GM12801 (cell line): ENCODE results near the gene JAKMIP1.

Experiments used
- CTCF ChIP-seq: IDR thresholded peaks from one replicate; pipeline ENCODE4 v1.5.1; 2011; ENCODE audit warnings: control low read depth; ENCODE audit not compliant: insufficient read length; ENCODE audit errors: extremely low read depth

JAKMIP1 gene

GRCh38 chr4:6065934-6066590 is 134.3 kb downstream of the JAKMIP1 start:
- TF ChIP-seq CTCF: no peak

- TF ChIP-seq CTCF: no peak
These were observed 135.2 kb downstream of the JAKMIP1 start for GRCh38 chr4:6065166-6065565.

- TF ChIP-seq CTCF: no peak
These were observed 136.0 kb downstream of the JAKMIP1 start for GRCh38 chr4:6064383-6064782.

DNA sequence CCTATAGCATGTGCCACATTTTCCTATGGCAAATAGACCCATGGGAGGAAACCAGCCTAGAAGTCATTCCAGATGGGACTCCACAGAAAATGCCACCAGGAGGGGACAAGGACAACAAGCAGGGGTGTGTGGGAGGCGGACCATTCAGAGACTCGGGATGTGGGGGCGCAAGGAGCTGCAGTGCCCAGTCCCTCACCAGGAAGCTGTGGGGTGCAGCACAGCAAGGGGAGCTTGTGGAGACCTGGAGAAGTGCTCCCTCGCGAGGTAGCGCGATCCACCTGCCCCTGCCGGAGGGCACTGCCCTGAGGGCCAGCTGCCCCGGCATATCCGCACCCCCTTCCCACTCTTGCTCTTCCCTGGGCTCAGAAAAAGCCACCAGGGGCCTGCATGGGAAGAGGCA is 136.7 kb downstream of the JAKMIP1 start:
- TF ChIP-seq CTCF: no peak

DNA sequence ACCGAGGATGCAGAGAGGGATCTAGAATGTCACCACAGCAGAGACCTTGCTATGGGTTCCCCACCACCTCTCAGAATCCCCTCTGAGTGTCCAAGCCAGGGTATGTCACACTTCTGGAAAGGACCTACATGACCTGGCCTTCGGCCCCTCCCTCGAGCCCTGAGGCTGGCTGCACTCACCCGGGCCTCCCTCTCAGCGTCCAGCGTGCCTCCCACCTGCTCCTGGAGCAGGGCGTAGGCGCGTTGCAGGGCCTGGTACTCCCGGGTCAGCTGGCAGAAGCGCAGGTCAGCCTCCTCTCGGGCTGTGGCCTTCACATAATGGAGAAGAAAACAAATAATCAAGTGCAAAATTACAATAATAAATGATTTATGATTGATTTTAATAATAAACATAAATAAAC is 138.2 kb downstream of the JAKMIP1 start:
- TF ChIP-seq CTCF: no peak

GRCh38 chr4:6059375-6059805 is 141.0 kb downstream of the JAKMIP1 start:
- no peak for TF ChIP-seq CTCF

DNA sequence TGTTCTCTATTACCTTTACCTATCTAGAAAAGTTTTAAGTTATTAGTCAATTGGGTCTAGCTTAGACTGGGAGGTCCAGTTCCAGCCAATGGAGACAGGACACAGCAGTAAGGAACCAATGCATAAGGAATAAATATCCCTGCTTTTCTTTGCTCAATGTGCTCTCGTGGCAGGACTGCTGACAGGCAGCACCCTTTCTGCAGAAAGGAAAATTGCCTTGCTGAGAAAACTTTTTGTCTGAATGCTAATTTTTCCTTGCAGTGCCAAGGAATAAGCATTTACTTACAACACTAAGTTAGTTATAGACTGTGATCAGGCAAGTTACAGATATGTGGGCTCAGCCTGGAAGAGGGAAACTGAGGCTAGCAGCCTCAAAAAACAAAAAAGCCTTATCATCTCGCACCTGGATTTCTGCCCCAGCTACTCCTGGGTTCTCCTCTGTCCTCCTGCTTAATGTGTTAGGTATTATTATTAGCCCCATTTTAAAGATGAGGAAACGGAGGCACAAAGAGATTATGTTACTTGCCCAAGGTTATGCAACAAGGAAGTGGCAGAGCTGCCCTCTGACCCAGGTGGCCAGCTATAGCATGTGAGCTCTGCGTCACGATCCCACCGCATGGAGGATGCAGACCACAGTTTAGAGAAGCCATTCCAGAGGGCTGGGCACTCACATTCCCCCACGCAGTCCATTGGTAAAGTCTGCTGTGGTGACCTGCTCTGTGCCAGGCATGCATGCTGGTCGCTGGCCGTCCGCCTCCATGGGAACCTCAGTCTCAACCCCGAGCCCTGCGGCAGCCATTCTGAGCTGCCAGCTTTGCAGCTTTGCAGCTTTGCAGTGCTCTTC is 141.6 kb downstream of the JAKMIP1 start:
- no peak for TF ChIP-seq CTCF
